ENCODE measurements around the gene SLC6A17.

The SLC6A17 gene

GRCh38 chr1:110150330-110151174 lies at the start of gene SLC6A17:
Gene SLC6A17, plus strand, starts transcription at chr1:110150494. Its CDS starts 16,436 bp downstream, at chr1:110166930.
- H3K4me1 Mint-ChIP-seq, result no peaks in the 10 kb centered on the region
- H3K9me3 Mint-ChIP-seq, result no peaks in the 10 kb centered on the region
- H3K27ac Mint-ChIP-seq (ENCODE audit: low read depth), result no peak within 1 kb of the TSS
- no peak for DNase-seq (ENCODE audit: low spot score in 2 of 2)
- H3K36me3 Mint-ChIP-seq (ENCODE audit: insufficient read depth), result peaks cover 3% of the 10 kb centered on the region
- no peak for ATAC-seq (replicated peaks; ENCODE audit: extremely low read depth, poor library complexity, severe bottlenecking)
- no peak within 1 kb of the TSS for H3K4me3 Mint-ChIP-seq
- peaks cover 38% of the 10 kb centered on the region for H3K27me3 Mint-ChIP-seq

DNA sequence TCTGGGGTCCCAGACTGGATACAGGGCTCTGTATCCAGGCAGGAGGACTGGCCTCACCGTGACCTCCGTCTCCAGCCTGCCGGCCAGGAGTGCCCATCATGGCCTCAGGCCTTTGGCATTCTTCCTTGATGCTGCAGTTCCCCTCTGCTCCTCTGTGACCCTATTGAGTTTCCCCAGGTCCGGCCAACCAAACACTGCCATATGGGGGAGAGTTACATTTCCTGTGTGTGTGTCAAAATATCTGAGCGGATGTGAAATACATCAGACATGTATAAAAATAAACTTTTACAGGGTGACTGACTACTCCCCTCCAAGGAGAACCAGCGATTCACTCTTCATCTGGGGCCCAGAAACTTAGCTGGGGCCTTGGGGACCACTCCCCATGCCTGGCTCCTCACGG lies 48.2 kb upstream of the SLC6A17 start:
- ATAC-seq (replicated peaks; ENCODE audit: extremely low read depth, poor library complexity, severe bottlenecking) (no peak), DNase-seq (ENCODE audit: low spot score in 2 of 2) (no peak)
- Mint-ChIP-seq H3K36me3 (ENCODE audit: insufficient read depth) (peaks cover 2% of the 10 kb centered on the region), H3K9me3 (no peaks in the 10 kb centered on the region), H3K4me1 (no peaks in the 10 kb centered on the region), H3K27me3 (peaks cover 15% of the 10 kb centered on the region), H3K27ac (ENCODE audit: low read depth) (no peak overlapping the region), H3K4me3 (no peak overlapping the region)

DNA sequence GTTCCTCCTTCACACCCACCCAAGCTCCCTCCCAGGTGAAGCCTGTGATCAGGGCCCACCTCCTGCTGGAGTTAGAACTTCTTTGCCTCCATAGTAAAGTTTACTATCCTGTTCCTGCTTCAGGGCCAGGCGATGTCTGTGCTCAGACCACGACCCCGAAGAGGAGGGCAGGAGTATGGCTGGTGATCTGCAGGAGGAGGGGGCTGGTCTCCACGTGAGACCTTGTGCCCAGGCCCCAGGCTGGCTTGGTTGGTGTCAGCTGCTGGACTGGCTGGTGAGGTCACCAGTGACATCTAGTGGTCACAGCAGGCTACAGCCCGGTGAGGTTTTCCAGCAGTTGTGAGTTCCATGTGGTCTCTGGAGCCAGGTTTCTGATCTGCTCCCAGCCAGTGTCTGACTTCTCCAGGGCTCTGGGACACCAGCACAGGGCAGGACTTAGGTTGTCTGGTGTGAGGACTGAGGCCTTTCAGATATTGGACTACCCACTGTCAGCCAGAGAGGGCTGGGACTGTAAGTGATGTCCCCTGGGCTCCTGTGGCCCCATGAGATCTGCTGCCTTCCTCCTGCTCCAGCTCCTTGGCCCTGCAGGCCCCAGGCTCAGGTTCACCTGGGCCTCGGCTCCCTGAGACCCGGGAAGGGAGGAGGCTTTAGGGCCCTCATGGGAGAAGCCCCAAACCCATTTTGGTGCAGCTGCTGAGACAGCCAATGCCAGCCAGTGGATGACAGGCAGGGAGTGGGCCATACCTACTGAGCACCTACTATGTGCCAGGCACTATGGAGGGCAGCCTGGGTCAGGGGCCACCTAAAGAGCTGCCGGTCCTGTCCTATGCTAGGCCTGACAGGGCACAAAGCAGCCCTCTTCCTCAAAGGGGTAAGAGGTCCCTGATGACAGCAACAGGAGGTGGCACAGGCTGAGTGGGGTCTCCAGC lies 44.0 kb upstream of the SLC6A17 start:
- Mint-ChIP-seq H3K27ac (ENCODE audit: low read depth) (no peak overlapping the region), H3K4me3 (no peak overlapping the region), H3K36me3 (ENCODE audit: insufficient read depth) (peaks cover 2% of the 10 kb centered on the region), H3K27me3 (peaks cover 37% of the 10 kb centered on the region), H3K4me1 (no peaks in the 10 kb centered on the region), H3K9me3 (no peaks in the 10 kb centered on the region)
- peak; percentile 58 for ATAC-seq (replicated peaks; ENCODE audit: extremely low read depth, poor library complexity, severe bottlenecking)
- peak; percentile 33 to 39 for DNase-seq (ENCODE audit: low spot score in 2 of 2)

- H3K4me1 Mint-ChIP-seq, result no peaks in the 10 kb centered on the region
- peaks cover 2% of the 10 kb centered on the region for H3K36me3 Mint-ChIP-seq (ENCODE audit: insufficient read depth)
- peaks cover 53% of the 10 kb centered on the region for H3K27me3 Mint-ChIP-seq
- no peak overlapping the region for H3K27ac Mint-ChIP-seq (ENCODE audit: low read depth)
- no peak for DNase-seq (ENCODE audit: low spot score in 2 of 2)
- H3K4me3 Mint-ChIP-seq, result no peak overlapping the region
- no peak for ATAC-seq (replicated peaks; ENCODE audit: extremely low read depth, poor library complexity, severe bottlenecking)
- H3K9me3 Mint-ChIP-seq, result no peaks in the 10 kb centered on the region
Observed at GRCh38 chr1:110107867-110108469, 42.3 kb upstream of the SLC6A17 start.

- DNase-seq (ENCODE audit: low spot score in 2 of 2), result no peak
- H3K27ac Mint-ChIP-seq (ENCODE audit: low read depth), result no peak overlapping the region
- H3K36me3 Mint-ChIP-seq (ENCODE audit: insufficient read depth), result peaks cover 2% of the 10 kb centered on the region
- no peaks in the 10 kb centered on the region for H3K4me1 Mint-ChIP-seq
- no peak overlapping the region for H3K4me3 Mint-ChIP-seq
- no peaks in the 10 kb centered on the region for H3K9me3 Mint-ChIP-seq
- peaks cover 84% of the 10 kb centered on the region for H3K27me3 Mint-ChIP-seq
- ATAC-seq (replicated peaks; ENCODE audit: extremely low read depth, poor library complexity, severe bottlenecking), result no peak
Observed at GRCh38 chr1:110111081-110111480, 39.2 kb upstream of the SLC6A17 start.

GRCh38 chr1:110112143-110112542 lies 38.2 kb upstream of the SLC6A17 start, which contains the start of gene UBL4B:
Gene UBL4B, plus strand, starts transcription at chr1:110112443. Its CDS starts 92 bp downstream, at chr1:110112535.
- H3K27me3 Mint-ChIP-seq, result peaks cover 92% of the 10 kb centered on the region

GRCh38 chr1:110112656-110113055 lies 37.6 kb upstream of the SLC6A17 start:
- peaks cover 5% of the 10 kb centered on the region for H3K4me1 Mint-ChIP-seq
- H3K9me3 Mint-ChIP-seq, result no peaks in the 10 kb centered on the region
- no peaks in the 10 kb centered on the region for H3K36me3 Mint-ChIP-seq (ENCODE audit: insufficient read depth)
- no peak for DNase-seq (ENCODE audit: low spot score in 2 of 2)
- no peak overlapping the region for H3K4me3 Mint-ChIP-seq
- ATAC-seq (replicated peaks; ENCODE audit: extremely low read depth, poor library complexity, severe bottlenecking), result no peak
- H3K27ac Mint-ChIP-seq (ENCODE audit: low read depth), result no peak overlapping the region
- H3K27me3 Mint-ChIP-seq, result peaks cover 92% of the 10 kb centered on the region

More at GRCh38 chr1:110112143-110112542, 38.2 kb upstream of the SLC6A17 start, which contains the start of gene UBL4B:
- Mint-ChIP-seq H3K4me3 (no peak within 1 kb of the TSS), H3K27ac (ENCODE audit: low read depth) (no peak within 1 kb of the TSS), H3K9me3 (no peaks in the 10 kb centered on the region), H3K4me1 (peaks cover 5% of the 10 kb centered on the region), H3K36me3 (ENCODE audit: insufficient read depth) (no peaks in the 10 kb centered on the region)
- ATAC-seq (replicated peaks; ENCODE audit: extremely low read depth, poor library complexity, severe bottlenecking), result no peak
- no peak for DNase-seq (ENCODE audit: low spot score in 2 of 2)

DNA sequence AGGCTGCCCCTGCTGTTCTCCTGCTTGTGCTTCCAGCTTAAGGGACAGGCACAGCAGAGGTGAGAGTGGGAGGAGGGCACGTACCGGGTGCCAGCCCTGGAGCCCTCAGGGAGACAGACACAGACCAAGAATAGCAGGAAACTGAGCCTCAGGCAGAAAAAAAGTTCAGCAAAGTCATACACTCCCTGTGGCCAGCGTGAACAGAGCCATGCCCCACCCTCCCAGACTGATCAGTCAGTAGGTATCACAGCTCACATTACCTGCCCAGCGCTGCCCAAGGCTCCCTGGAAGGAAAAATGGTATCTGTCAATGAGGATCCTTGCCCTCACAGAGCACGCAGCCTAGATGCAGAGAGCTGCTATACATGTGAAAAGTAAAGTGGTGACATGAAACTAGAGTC lies 36.7 kb upstream of the SLC6A17 start:
- DNase-seq (ENCODE audit: low spot score in 2 of 2) (no peak), ATAC-seq (replicated peaks; ENCODE audit: extremely low read depth, poor library complexity, severe bottlenecking) (no peak)
- Mint-ChIP-seq H3K4me1 (peaks cover 5% of the 10 kb centered on the region), H3K4me3 (no peak overlapping the region), H3K27ac (ENCODE audit: low read depth) (no peak overlapping the region), H3K27me3 (peaks cover 96% of the 10 kb centered on the region), H3K36me3 (ENCODE audit: insufficient read depth) (no peaks in the 10 kb centered on the region), H3K9me3 (no peaks in the 10 kb centered on the region)

GRCh38 chr1:110114173-110114572 lies 36.1 kb upstream of the SLC6A17 start:
- H3K9me3 Mint-ChIP-seq, result no peaks in the 10 kb centered on the region
- ATAC-seq (replicated peaks; ENCODE audit: extremely low read depth, poor library complexity, severe bottlenecking) (no peak), DNase-seq (ENCODE audit: low spot score in 2 of 2) (no peak)
- H3K27me3 Mint-ChIP-seq, result peaks cover 93% of the 10 kb centered on the region
- H3K36me3 Mint-ChIP-seq (ENCODE audit: insufficient read depth), result no peaks in the 10 kb centered on the region
- H3K4me3 Mint-ChIP-seq, result no peak overlapping the region
- H3K4me1 Mint-ChIP-seq, result peaks cover 5% of the 10 kb centered on the region
- no peak overlapping the region for H3K27ac Mint-ChIP-seq (ENCODE audit: low read depth)

- H3K4me1 Mint-ChIP-seq, result peaks cover 5% of the 10 kb centered on the region
- peaks cover 86% of the 10 kb centered on the region for H3K27me3 Mint-ChIP-seq
- H3K4me3 Mint-ChIP-seq, result no peak overlapping the region
- no peak for ATAC-seq (replicated peaks; ENCODE audit: extremely low read depth, poor library complexity, severe bottlenecking)
- no peaks in the 10 kb centered on the region for H3K9me3 Mint-ChIP-seq
- H3K27ac Mint-ChIP-seq (ENCODE audit: low read depth), result no peak overlapping the region
- H3K36me3 Mint-ChIP-seq (ENCODE audit: insufficient read depth), result peaks cover 2% of the 10 kb centered on the region
- no peak for DNase-seq (ENCODE audit: low spot score in 2 of 2)
Observed at GRCh38 chr1:110114784-110115183, 35.5 kb upstream of the SLC6A17 start.

DNA sequence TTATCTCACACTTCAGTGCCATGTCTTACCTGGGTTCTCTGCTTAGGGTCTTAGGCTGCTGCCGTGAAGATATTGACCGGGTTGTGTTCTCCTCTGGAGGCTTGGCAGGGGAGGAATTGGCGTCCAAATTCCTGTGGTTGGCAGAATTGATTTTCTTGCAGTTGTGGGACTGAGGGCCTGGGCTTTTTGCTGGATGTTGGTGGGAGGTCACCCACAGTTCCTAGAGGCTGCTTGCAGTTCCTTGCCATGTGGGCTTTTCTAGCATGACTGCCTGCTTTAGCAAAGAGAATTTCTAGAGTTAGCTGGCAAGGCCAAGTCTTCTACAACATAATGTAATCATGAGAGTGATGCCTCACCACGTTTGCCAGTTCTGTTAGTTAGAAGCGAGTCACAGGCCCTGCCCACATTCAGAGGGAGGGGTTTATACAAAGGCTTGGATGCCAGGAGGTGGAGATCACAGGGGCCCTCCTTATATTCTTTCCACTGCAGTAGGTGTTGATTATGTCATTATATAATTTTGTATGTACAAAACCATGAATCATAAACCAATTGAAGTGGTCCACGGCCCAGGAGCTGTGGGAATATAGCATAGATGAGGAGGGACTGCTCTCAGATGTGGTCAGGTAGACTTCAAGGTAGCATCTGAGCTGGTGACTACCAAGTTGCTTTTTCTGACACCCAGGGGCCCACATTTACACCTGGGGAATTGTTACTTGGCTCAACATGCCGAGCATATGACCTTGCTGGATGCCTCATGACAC lies 31.5 kb upstream of the SLC6A17 start:
- no peak for DNase-seq (ENCODE audit: low spot score in 2 of 2)
- Mint-ChIP-seq H3K27me3 (peaks cover 70% of the 10 kb centered on the region), H3K4me3 (no peak overlapping the region), H3K9me3 (peaks cover 8% of the 10 kb centered on the region), H3K27ac (ENCODE audit: low read depth) (no peak overlapping the region), H3K4me1 (peaks cover 13% of the 10 kb centered on the region), H3K36me3 (ENCODE audit: insufficient read depth) (peaks cover 8% of the 10 kb centered on the region)
- ATAC-seq (replicated peaks; ENCODE audit: extremely low read depth, poor library complexity, severe bottlenecking), result no peak

DNA sequence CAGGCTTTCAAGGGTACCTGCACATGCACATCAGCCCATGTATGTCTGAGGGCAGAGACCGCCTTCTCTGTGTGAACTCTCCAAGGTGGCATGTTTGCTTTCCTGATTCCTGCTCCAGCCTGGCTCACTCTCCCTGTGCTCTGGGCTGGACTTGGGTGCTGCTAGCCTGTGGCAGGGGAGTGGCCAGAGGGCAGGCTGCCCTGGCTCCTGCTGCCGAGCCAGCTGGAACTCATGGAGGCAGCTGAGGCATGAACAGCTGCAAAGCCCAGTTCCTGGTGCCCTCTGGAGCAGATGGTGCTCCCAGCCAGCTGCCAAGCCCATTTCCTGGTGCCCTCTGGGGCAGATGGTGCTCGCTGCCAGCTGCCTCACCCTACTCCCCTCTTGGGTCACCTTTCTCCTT lies 30.5 kb upstream of the SLC6A17 start:
- no peak overlapping the region for H3K27ac Mint-ChIP-seq (ENCODE audit: low read depth)
- H3K36me3 Mint-ChIP-seq (ENCODE audit: insufficient read depth), result peaks cover 8% of the 10 kb centered on the region
- peak overlapping the region; percentile 57 for H3K4me3 Mint-ChIP-seq
- ATAC-seq (replicated peaks; ENCODE audit: extremely low read depth, poor library complexity, severe bottlenecking) (no peak), DNase-seq (ENCODE audit: low spot score in 2 of 2) (no peak)
- peaks cover 70% of the 10 kb centered on the region for H3K27me3 Mint-ChIP-seq
- H3K9me3 Mint-ChIP-seq, result peaks cover 8% of the 10 kb centered on the region
- peaks cover 13% of the 10 kb centered on the region for H3K4me1 Mint-ChIP-seq

Measured in central memory CD8-positive, alpha-beta T cell (primary cell).